HEK293 (cell line): ENCODE data around the gene PDE4D.

Source experiments
- CTCF ChIA-PET: fragments of 350-600 bp; formaldehyde crosslinking; extraction: SDS; loops from one replicate; lab custom pipeline; 2021; ENCODE audit warnings: antibody characterized with exemption; lab: Yijun Ruan, JAX
- POLR2A ChIA-PET: fragments of 300-600 bp; formaldehyde crosslinking; extraction: SDS; loops from one replicate; lab custom pipeline; 2020; ENCODE audit warnings: antibody characterized with exemption, inconsistent platforms; lab: Yijun Ruan, JAX
- H3K27ac ChIP-seq: fragments of 200-500 bp; sonication (Bioruptor generic); 2 replicates; pipeline ENCODE4 v1.5.1; 2014; ENCODE audit warnings: low read depth, low read length, control low read depth, inconsistent platforms; ENCODE audit errors: extremely low read depth
- H3K36me3 ChIP-seq, 2 experiments: fragments of 200-500 bp in 1 of 2; sonication (Bioruptor generic) in 1 of 2; 1 replicate in 1 of 2; 2 replicates in 1 of 2; pipeline ENCODE4 v1.5.1; 2014 to 2017; ENCODE audit warnings: inconsistent platforms in 2 of 2, low read length in 2 of 2; ENCODE audit not compliant: control insufficient read depth in 2 of 2, insufficient read depth in 1 of 2
- H3K4me1 ChIP-seq: fragments of 200-500 bp; sonication (Bioruptor generic); 2 replicates; pipeline ENCODE4 v1.5.1; 2014; ENCODE audit warnings: mild to moderate bottlenecking, low read length, inconsistent platforms; ENCODE audit not compliant: control insufficient read depth, insufficient read depth
- H3K4me3 ChIP-seq: 2 replicates; pipeline ENCODE4 v1.5.1; 2011; ENCODE audit warnings: low read depth, mild to moderate bottlenecking, control low read depth, low read length, moderate library complexity
- H3K9me3 ChIP-seq: fragments of 200-500 bp; sonication (Bioruptor generic); 2 replicates; pipeline ENCODE4 v1.5.1; 2014; ENCODE audit warnings: low read depth, low read length, inconsistent platforms; ENCODE audit not compliant: control insufficient read depth, insufficient read depth
- CTCF ChIP-seq: fragments of 450-650 bp; formaldehyde crosslinking; IDR thresholded peaks from 2 replicates; pipeline ENCODE4 v1.5.1; 2016; ENCODE audit warnings: missing biosample characterization, missing genetic modification characterization
- INSM2 ChIP-seq: fragments of 450-650 bp; formaldehyde crosslinking; IDR thresholded peaks from 2 replicates; pipeline ENCODE4 v1.5.1; 2016; ENCODE audit warnings: missing biosample characterization, missing genetic modification characterization
- OSR2 ChIP-seq: fragments of 450-650 bp; formaldehyde crosslinking; IDR thresholded peaks from 2 replicates; pipeline ENCODE4 v1.5.1; 2016; ENCODE audit warnings: missing biosample characterization, missing genetic modification characterization
- PRDM6 ChIP-seq: fragments of 450-650 bp; formaldehyde crosslinking; IDR thresholded peaks from 2 replicates; pipeline ENCODE4 v1.5.1; 2017; ENCODE audit warnings: missing biosample characterization, missing genetic modification characterization
- YY2 ChIP-seq: fragments of 450-650 bp; formaldehyde crosslinking; IDR thresholded peaks from 2 replicates; pipeline ENCODE4 v1.5.1; 2016; ENCODE audit warnings: missing biosample characterization, missing genetic modification characterization
- ZEB2 ChIP-seq: fragments of 450-650 bp; formaldehyde crosslinking; IDR thresholded peaks from 2 replicates; pipeline ENCODE4 v1.5.1; 2016; ENCODE audit warnings: missing biosample characterization, missing genetic modification characterization
- ZNF112 ChIP-seq: fragments of 450-650 bp; formaldehyde crosslinking; IDR thresholded peaks from 2 replicates; pipeline ENCODE4 v1.5.0; 2017; ENCODE audit warnings: missing biosample characterization, missing genetic modification characterization
- ZNF174 ChIP-seq: fragments of 450-650 bp; formaldehyde crosslinking; IDR thresholded peaks from 2 replicates; pipeline ENCODE4 v1.5.0; 2017; ENCODE audit warnings: missing biosample characterization, mild to moderate bottlenecking, missing genetic modification characterization
- ZNF2 ChIP-seq: fragments of 450-650 bp; formaldehyde crosslinking; IDR thresholded peaks from 2 replicates; pipeline ENCODE4 v1.5.1; 2016; ENCODE audit warnings: missing biosample characterization, missing genetic modification characterization
- ZNF239 ChIP-seq: fragments of 450-650 bp; formaldehyde crosslinking; IDR thresholded peaks from 2 replicates; pipeline ENCODE4 v1.5.1; 2016; ENCODE audit warnings: missing biosample characterization, missing genetic modification characterization
- ZNF248 ChIP-seq: fragments of 450-650 bp; formaldehyde crosslinking; IDR thresholded peaks from 2 replicates; pipeline ENCODE4 v1.5.1; 2017; ENCODE audit warnings: missing biosample characterization, missing genetic modification characterization
- ZNF292 ChIP-seq: fragments of 450-650 bp; formaldehyde crosslinking; IDR thresholded peaks from 2 replicates; pipeline ENCODE4 v1.5.1; 2016; ENCODE audit warnings: low read depth, missing biosample characterization, missing genetic modification characterization, borderline replicate concordance
- ZNF335 ChIP-seq: fragments of 450-650 bp; formaldehyde crosslinking; conservative IDR thresholded peaks from 2 replicates; pipeline ENCODE4 v1.5.1; 2016; ENCODE audit warnings: missing biosample characterization, missing genetic modification characterization
- ZNF48 ChIP-seq: fragments of 450-650 bp; formaldehyde crosslinking; IDR thresholded peaks from 2 replicates; pipeline ENCODE4 v1.5.1; 2016; ENCODE audit warnings: missing biosample characterization, missing genetic modification characterization
- ZNF654 ChIP-seq: fragments of 450-650 bp; formaldehyde crosslinking; IDR thresholded peaks from 2 replicates; pipeline ENCODE4 v1.5.1; 2016; ENCODE audit warnings: low read depth, missing biosample characterization, missing genetic modification characterization
- ZNF660 ChIP-seq: fragments of 450-650 bp; IDR thresholded peaks from 2 replicates; pipeline ENCODE4 v1.5.1; 2018; ENCODE audit warnings: missing biosample characterization, mild to moderate bottlenecking, missing genetic modification characterization
- ZNF664 ChIP-seq: fragments of 450-650 bp; formaldehyde crosslinking; IDR thresholded peaks from 2 replicates; pipeline ENCODE4 v1.5.1; 2016; ENCODE audit warnings: missing biosample characterization, missing genetic modification characterization
- ZSCAN30 ChIP-seq: fragments of 450-650 bp; IDR thresholded peaks from 2 replicates; pipeline ENCODE4 v1.5.1; 2018; ENCODE audit warnings: missing biosample characterization, mild to moderate bottlenecking, missing genetic modification characterization, moderate library complexity
- TF ChIP-seq, protein P1 (sequence below): fragments of 450-650 bp; formaldehyde crosslinking; conservative IDR thresholded peaks from 2 replicates; pipeline ENCODE4 v1.5.1; 2016; ENCODE audit warnings: low read depth, missing biosample characterization, missing genetic modification characterization

PDE4D gene

DNA sequence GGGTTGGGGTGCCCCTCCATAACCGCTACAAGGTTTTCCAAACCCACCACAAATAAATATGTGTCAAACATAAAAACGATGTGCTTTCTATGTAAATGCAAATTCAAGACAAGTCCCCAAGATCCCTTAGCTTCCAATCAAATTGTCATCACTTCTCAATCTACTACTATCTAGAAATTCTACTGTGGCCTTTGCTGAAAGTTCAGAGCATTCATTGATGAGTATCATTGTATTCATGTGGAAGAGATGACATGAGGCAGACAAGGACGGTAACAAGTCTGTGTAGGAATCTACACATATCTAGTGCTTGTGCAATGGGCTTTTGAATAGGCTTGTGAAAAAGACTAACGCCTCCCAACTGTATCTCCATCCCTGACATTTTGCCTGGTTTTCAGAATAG, 524.6 kb downstream of the PDE4D start (continued):
- TF ChIP-seq, protein P1, sequence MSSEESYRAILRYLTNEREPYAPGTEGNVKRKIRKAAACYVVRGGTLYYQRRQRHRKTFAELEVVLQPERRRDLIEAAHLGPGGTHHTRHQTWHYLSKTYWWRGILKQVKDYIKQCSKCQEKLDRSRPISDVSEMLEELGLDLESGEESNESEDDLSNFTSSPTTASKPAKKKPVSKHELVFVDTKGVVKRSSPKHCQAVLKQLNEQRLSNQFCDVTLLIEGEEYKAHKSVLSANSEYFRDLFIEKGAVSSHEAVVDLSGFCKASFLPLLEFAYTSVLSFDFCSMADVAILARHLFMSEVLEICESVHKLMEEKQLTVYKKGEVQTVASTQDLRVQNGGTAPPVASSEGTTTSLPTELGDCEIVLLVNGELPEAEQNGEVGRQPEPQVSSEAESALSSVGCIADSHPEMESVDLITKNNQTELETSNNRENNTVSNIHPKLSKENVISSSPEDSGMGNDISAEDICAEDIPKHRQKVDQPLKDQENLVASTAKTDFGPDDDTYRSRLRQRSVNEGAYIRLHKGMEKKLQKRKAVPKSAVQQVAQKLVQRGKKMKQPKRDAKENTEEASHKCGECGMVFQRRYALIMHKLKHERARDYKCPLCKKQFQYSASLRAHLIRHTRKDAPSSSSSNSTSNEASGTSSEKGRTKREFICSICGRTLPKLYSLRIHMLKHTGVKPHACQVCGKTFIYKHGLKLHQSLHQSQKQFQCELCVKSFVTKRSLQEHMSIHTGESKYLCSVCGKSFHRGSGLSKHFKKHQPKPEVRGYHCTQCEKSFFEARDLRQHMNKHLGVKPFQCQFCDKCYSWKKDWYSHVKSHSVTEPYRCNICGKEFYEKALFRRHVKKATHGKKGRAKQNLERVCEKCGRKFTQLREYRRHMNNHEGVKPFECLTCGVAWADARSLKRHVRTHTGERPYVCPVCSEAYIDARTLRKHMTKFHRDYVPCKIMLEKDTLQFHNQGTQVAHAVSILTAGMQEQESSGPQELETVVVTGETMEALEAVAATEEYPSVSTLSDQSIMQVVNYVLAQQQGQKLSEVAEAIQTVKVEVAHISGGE (tag by site-specific recombination): no peak
- no peak for TF ChIP-seq ZEB2
- no peak for TF ChIP-seq ZNF248 (tag by site-specific recombination)
- no peak for TF ChIP-seq ZNF292 (tag by site-specific recombination)
- TF ChIP-seq OSR2 (tag by site-specific recombination): no peak

GRCh38 chr5:59367791-59368394, 525.6 kb downstream of the PDE4D start:
- H3K27ac ChIP-seq: no peak overlapping the region
- no peaks in the 10 kb centered on the region for H3K36me3 ChIP-seq
- no peaks in the 10 kb centered on the region for H3K9me3 ChIP-seq
- POLR2A ChIA-PET: interaction anchor here (0.7 to 0.8 kb wide), 2 partner anchors 92 to 180 kb away, joined by 3 read pairs; no protein-coding TSS in a partner anchor
- TF ChIP-seq ZNF174 (tag by site-specific recombination) (no peak), YY2 (tag by site-specific recombination) (no peak), ZNF335 (0 out of 2 replicates have a peak, but pooled peaks have one; percentile 20), ZSCAN30 (tag by site-specific recombination) (peak; percentile 59; the same call in 1 of the 2 replicates), ZNF239 (no peak), ZNF112 (tag by site-specific recombination) (no peak), CTCF (tag by site-specific recombination) (peak; percentile 69; the same call in 1 of the 2 replicates), PRDM6 (tag by site-specific recombination) (peak; percentile 36; the same call in 1 of the 2 replicates), ZNF660 (tag by site-specific recombination) (peak; percentile 81; the same call in 1 of the 2 replicates), ZNF2 (tag by site-specific recombination) (peak; percentile 88), ZNF654 (peak; percentile 75), ZNF48 (tag by site-specific recombination) (no peak), INSM2 (tag by site-specific recombination) (0 out of 2 replicates have a peak, but pooled peaks have one; percentile 37), ZNF664 (no peak)
- H3K4me3 ChIP-seq: no peak overlapping the region
- CTCF ChIA-PET: interaction anchor here (0.6 to 7.4 kb wide), 39 partner anchors 8 to 1117 kb away, joined by 3 to 101 read pairs (median 5); no protein-coding TSS in a partner anchor
- peaks cover 18% of the 10 kb centered on the region for H3K4me1 ChIP-seq
